ENCODE results near the gene METTL1. TPM values are rescaled to one million over a fixed set of nuclear protein-coding genes. Genes with fewer than 3 reads are reported as not detected.

METTL1 gene
- total and polyA plus RNA-seq, 2 donors (not counting 1 experiment from before 2014, with no cell fraction given): 9.1 to 9.2 TPM

GRCh38 chr12:57771236-57771872 is 551 bp downstream of the METTL1 start:
- POLR2A ChIA-PET: interaction anchor here (1.0 kb wide), 1 partner anchor 12 kb away, joined by 5 read pairs; no protein-coding TSS in a partner anchor
- DNase-seq (no peak), ATAC-seq (ENCODE audit: low read depth) (peak; percentile 67)
- no peaks in the 10 kb centered on the region for H3K9me3 Mint-ChIP-seq (ENCODE audit: insufficient read depth)
- H3K4me1 Mint-ChIP-seq: peaks cover 21% of the 10 kb centered on the region
- H3K27ac Mint-ChIP-seq: peak overlapping the region; percentile 91
- Histone ChIP-seq H3K36me3 (replicated peaks in 1 of 2; ENCODE audit: control extremely low read depth in 1 of 2, control insufficient read depth in 1 of 2, extremely low read depth in 1 of 2, insufficient read depth in 2 of 2, low read length in 1 of 2) (no peaks in the 10 kb centered on the region), H3K4me1 (ENCODE audit: control insufficient read depth in 2 of 2, insufficient read depth in 2 of 2, low read length in 2 of 2) (peaks cover 20 to 29% of the 10 kb centered on the region in 2 donors), H3K9me3 (ENCODE audit: control extremely low read depth in 1 of 3, control insufficient read depth in 2 of 3, insufficient read depth in 1 of 3, low read length in 2 of 3) (peaks cover 0 to 5% (median 0%) of the 10 kb centered on the region in 3 donors), H3K79me2 (ENCODE audit: control insufficient read depth, insufficient read depth, low read length) (no peaks in the 10 kb centered on the region), H2AFZ (ENCODE audit: insufficient read depth, low read depth, low read length, poor library complexity, severe bottlenecking) (peak overlapping the region; percentile 83), H3K4me3 (ENCODE audit: control extremely low read depth in 1 of 5, extremely low read depth in 1 of 5, insufficient read depth in 1 of 5, low read depth in 2 of 5, low read length in 4 of 5) (peak overlapping the region; percentile 70 to 96 (median 91)), H3K27me3 (replicated peaks in 1 of 4; ENCODE audit: control extremely low read depth in 1 of 4, control insufficient read depth in 3 of 4, insufficient read depth in 4 of 4, low read length in 3 of 4) (peaks cover 0 to 14% (median 13%) of the 10 kb centered on the region in 4 experiments), H3K4me2 (replicated peaks; ENCODE audit: low read depth, low read length, poor library complexity, severe bottlenecking) (peak overlapping the region; percentile 94), H4K20me1 (ENCODE audit: control insufficient read depth, insufficient read depth, low read length, poor library complexity, severe bottlenecking) (no peaks in the 10 kb centered on the region), H3K27ac (ENCODE audit: low read length in 2 of 2) (peak overlapping the region; percentile 59 to 81), H3K9ac (ENCODE audit: low read length) (peak overlapping the region; percentile 93)
- CTCF ChIA-PET: interaction anchor here (1.0 to 1.8 kb wide), 4 partner anchors 11 to 17 kb away, joined by 3 to 9 read pairs (median 6); partner anchors contain the start of gene TSFM
- WGBS (ENCODE audit: insufficient coverage): 2% methylated on average over 11 of the region's 16 CpGs
- H3K27me3 Mint-ChIP-seq: peaks cover 4% of the 10 kb centered on the region
- peak overlapping the region; percentile 96 for H3K4me3 Mint-ChIP-seq
- intact Hi-C loops (cut with micrococcal nuclease): no loop called here
- no peak for TF ChIP-seq EZH2 (IDR thresholded peaks at IDR 0.05; ENCODE audit: borderline replicate concordance, insufficient read depth, low read depth, low read length, poor library complexity, severe bottlenecking)

GRCh38 chr12:57770734-57771133 is 1.2 kb downstream of the METTL1 start:
- no peaks in the 10 kb centered on the region for H3K9me3 Mint-ChIP-seq (ENCODE audit: insufficient read depth)
- Histone ChIP-seq H3K9ac (ENCODE audit: low read length) (no peak overlapping the region), H4K20me1 (ENCODE audit: control insufficient read depth, insufficient read depth, low read length, poor library complexity, severe bottlenecking) (no peaks in the 10 kb centered on the region), H2AFZ (ENCODE audit: insufficient read depth, low read depth, low read length, poor library complexity, severe bottlenecking) (no peak overlapping the region), H3K36me3 (replicated peaks in 1 of 2; ENCODE audit: control extremely low read depth in 1 of 2, control insufficient read depth in 1 of 2, extremely low read depth in 1 of 2, insufficient read depth in 2 of 2, low read length in 1 of 2) (no peaks in the 10 kb centered on the region), H3K79me2 (ENCODE audit: control insufficient read depth, insufficient read depth, low read length) (no peaks in the 10 kb centered on the region), H3K4me1 (ENCODE audit: control insufficient read depth in 2 of 2, insufficient read depth in 2 of 2, low read length in 2 of 2) (peaks cover 26 to 35% of the 10 kb centered on the region in 2 donors), H3K4me3 (ENCODE audit: control extremely low read depth in 1 of 5, extremely low read depth in 1 of 5, insufficient read depth in 1 of 5, low read depth in 2 of 5, low read length in 4 of 5) (no peak overlapping the region), H3K4me2 (replicated peaks; ENCODE audit: low read depth, low read length, poor library complexity, severe bottlenecking) (peak overlapping the region; percentile 94), H3K27ac (ENCODE audit: low read length in 2 of 2) (no peak overlapping the region), H3K27me3 (replicated peaks in 1 of 4; ENCODE audit: control extremely low read depth in 1 of 4, control insufficient read depth in 3 of 4, insufficient read depth in 4 of 4, low read length in 3 of 4) (peaks cover 0 to 21% (median 17%) of the 10 kb centered on the region in 4 experiments), H3K9me3 (ENCODE audit: control extremely low read depth in 1 of 3, control insufficient read depth in 2 of 3, insufficient read depth in 1 of 3, low read length in 2 of 3) (peaks cover 0 to 7% (median 0%) of the 10 kb centered on the region in 3 donors)
- ATAC-seq (ENCODE audit: low read depth) (no peak), DNase-seq (peak; percentile 8)
- H3K4me1 Mint-ChIP-seq: peaks cover 26% of the 10 kb centered on the region
- 79% methylated on average over 3 of the region's 4 CpGs for WGBS (ENCODE audit: insufficient coverage)
- H3K27ac Mint-ChIP-seq: no peak overlapping the region
- CTCF ChIA-PET: interaction anchor here (1.0 kb wide), 1 partner anchor 12 kb away, joined by 3 read pairs; the partner anchor contains the start of gene TSFM
- H3K4me3 Mint-ChIP-seq: peak overlapping the region; percentile 66
- POLR2A ChIA-PET: no interaction called here
- intact Hi-C loops (cut with micrococcal nuclease): no loop called here
- peaks cover 8% of the 10 kb centered on the region for H3K27me3 Mint-ChIP-seq
- no peak for TF ChIP-seq CTCF (IDR thresholded peaks at IDR 0.05)
- TF ChIP-seq EZH2 (IDR thresholded peaks at IDR 0.05; ENCODE audit: borderline replicate concordance, insufficient read depth, low read depth, low read length, poor library complexity, severe bottlenecking): no peak
